K562 (cell line): ENCODE results near the gene PDLIM5.

ENCODE experiments used
- CHD1 ChIP-seq: fragments of 200-600 bp; sonication (generic); IDR thresholded peaks from one replicate; pipeline ENCODE4 v1.6.1; 2012; ENCODE audit warnings: mild to moderate bottlenecking, moderate library complexity, low read length, inconsistent platforms
- CTCF ChIP-seq, 3 experiments: IDR thresholded peaks in 2 of 3; conservative IDR thresholded peaks in 1 of 3; 2 replicates each; pipeline ENCODE4 v1.5.1; 2011 to 2012; ENCODE audit warnings: low read length in 3 of 3, mild to moderate bottlenecking in 3 of 3, control low read depth in 2 of 3, improper control_type of control experiment in 1 of 3, inconsistent platforms in 1 of 3, low read depth in 1 of 3, mixed read lengths in 1 of 3, moderate library complexity in 1 of 3; ENCODE audit not compliant: insufficient read depth in 2 of 3
- GATA2 ChIP-seq: sonication (generic); formaldehyde crosslinking; IDR thresholded peaks from 2 replicates; pipeline ENCODE4 v1.4.0; 2020; ENCODE audit warnings: mild to moderate bottlenecking, missing genetic modification reagents
- HSF4 ChIP-seq: fragments of 250-450 bp; sonication (Bioruptor Pico); IDR thresholded peaks from 2 replicates; pipeline ENCODE4 v2.1.2; 2022; ENCODE audit warnings: mild to moderate bottlenecking, moderate library complexity, borderline replicate concordance
- MYC ChIP-seq, 2 experiments: fragments of 250-450 bp in 1 of 2; sonication (Bioruptor Pico) in 1 of 2; IDR thresholded peaks; 2 replicates each; pipeline versions ENCODE4 v1.5.1 to v1.6.1; 2012 to 2021; ENCODE audit warnings: low read depth in 2 of 2, borderline replicate concordance in 1 of 2, improper control_type of control experiment in 1 of 2, low read length in 1 of 2, mild to moderate bottlenecking in 1 of 2, moderate library complexity in 1 of 2
- PML ChIP-seq: IDR thresholded peaks from 2 replicates; pipeline ENCODE4 v1.6.1; 2012; ENCODE audit warnings: low read length, inconsistent platforms
- SREBF1 ChIP-seq: fragments of 150-350 bp; IDR thresholded peaks from 2 replicates; pipeline ENCODE4 v1.6.1; 2014; ENCODE audit warnings: antibody characterized with exemption, low read depth, low read length, borderline replicate concordance
- THRAP3 ChIP-seq: fragments of 450-650 bp; IDR thresholded peaks from 2 replicates; pipeline ENCODE4 v1.6.1; 2016; ENCODE audit warnings: mild to moderate bottlenecking, inconsistent platforms, borderline replicate concordance
- TF ChIP-seq, protein P1 (sequence below): fragments of 450-650 bp; IDR thresholded peaks from 2 replicates; pipeline ENCODE4 v1.6.1; 2016; ENCODE audit warnings: low read depth

DNA sequence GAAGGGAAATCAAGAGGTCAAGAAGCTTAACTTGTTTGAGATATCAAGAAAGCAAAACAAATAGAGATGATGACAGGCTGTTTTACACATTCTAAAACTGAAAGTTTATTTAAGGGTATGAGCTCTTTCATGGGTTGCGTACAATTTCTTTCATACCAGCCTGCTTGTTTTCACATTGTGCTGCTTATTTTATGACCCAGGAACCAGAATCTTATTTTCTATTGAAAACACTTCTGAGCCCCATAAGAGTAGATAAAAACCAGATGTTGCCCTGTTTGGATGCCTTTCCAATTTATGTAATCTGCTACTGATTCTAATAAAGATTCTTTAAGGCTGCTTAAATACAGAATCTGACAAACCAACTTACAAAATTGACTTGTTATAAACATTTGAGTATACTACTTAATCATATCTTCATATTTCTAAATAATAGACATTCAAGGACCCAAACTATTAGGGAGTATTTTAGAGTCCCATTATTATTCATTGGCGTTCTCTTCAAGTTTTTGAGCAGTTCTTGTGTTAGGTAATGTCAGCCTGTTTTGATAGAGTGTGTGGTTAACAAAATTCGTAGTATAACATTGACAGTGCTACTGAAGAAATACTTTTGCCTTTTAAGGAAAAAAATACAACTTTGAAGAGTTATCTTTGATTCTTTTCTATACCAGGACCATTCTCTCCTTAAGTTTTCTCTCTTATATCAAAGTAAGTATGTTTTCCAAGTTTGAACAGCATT, 74.4 kb downstream of the PDLIM5 start:
- TF ChIP-seq CTCF (IDR thresholded peaks at IDR 0.05 in 2 of 3, conservative IDR thresholded peaks at IDR 0.05 in 1 of 3; ENCODE audit: insufficient read depth in 2 of 3, low read depth in 1 of 3, low read length in 3 of 3) (no peak), PML (no peak), HSF4 (CRISPR knock-in tag) (no peak), CHD1 (no peak), GATA2 (CRISPR knock-in tag) (no peak), SREBF1 (no peak), THRAP3 (no peak), MYC (IDR thresholded peaks at IDR 0.05; ENCODE audit: low read depth, low read length) (no peak), MYC (CRISPR knock-in tag; IDR thresholded peaks at IDR 0.05; ENCODE audit: borderline replicate concordance, low read depth) (no peak)
- TF ChIP-seq, protein P1, sequence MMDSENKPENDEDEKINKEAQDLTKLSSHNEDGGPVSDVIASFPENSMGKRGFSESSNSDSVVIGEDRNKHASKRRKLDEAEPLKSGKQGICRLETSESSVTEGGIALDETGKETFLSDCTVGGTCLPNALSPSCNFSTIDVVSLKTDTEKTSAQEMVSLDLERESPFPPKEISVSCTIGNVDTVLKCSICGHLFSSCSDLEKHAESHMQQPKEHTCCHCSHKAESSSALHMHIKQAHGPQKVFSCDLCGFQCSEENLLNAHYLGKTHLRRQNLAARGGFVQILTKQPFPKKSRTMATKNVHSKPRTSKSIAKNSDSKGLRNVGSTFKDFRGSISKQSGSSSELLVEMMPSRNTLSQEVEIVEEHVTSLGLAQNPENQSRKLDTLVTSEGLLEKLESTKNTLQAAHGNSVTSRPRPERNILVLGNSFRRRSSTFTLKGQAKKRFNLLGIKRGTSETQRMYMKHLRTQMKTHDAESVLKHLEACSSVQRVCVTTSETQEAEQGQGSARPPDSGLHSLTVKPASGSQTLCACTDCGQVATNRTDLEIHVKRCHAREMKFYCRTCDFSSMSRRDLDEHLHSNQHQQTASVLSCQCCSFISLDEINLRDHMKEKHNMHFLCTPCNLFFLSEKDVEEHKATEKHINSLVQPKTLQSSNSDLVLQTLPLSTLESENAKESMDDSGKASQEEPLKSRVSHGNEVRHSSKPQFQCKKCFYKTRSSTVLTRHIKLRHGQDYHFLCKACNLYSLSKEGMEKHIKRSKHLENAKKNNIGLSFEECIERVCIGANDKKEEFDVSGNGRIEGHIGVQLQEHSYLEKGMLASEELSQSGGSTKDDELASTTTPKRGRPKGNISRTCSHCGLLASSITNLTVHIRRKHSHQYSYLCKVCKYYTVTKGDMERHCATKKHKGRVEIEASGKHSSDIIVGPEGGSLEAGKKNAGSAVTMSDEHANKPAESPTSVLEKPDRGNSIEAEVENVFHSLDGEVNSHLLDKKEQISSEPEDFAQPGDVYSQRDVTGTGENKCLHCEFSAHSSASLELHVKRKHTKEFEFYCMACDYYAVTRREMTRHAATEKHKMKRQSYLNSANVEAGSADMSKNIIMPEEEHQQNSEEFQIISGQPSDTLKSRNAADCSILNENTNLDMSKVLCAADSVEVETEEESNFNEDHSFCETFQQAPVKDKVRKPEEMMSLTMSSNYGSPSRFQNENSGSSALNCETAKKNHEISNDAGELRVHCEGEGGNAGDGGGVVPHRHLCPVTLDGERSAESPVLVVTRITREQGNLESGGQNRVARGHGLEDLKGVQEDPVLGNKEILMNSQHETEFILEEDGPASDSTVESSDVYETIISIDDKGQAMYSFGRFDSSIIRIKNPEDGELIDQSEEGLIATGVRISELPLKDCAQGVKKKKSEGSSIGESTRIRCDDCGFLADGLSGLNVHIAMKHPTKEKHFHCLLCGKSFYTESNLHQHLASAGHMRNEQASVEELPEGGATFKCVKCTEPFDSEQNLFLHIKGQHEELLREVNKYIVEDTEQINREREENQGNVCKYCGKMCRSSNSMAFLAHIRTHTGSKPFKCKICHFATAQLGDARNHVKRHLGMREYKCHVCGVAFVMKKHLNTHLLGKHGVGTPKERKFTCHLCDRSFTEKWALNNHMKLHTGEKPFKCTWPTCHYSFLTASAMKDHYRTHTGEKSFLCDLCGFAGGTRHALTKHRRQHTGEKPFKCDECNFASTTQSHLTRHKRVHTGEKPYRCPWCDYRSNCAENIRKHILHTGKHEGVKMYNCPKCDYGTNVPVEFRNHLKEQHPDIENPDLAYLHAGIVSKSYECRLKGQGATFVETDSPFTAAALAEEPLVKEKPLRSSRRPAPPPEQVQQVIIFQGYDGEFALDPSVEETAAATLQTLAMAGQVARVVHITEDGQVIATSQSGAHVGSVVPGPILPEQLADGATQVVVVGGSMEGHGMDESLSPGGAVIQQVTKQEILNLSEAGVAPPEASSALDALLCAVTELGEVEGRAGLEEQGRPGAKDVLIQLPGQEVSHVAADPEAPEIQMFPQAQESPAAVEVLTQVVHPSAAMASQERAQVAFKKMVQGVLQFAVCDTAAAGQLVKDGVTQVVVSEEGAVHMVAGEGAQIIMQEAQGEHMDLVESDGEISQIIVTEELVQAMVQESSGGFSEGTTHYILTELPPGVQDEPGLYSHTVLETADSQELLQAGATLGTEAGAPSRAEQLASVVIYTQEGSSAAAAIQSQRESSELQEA: no peak
